ENCODE measurements around the gene AKR1C2.
"Not testable (repeated sequence)": the region's sequence is repeated elsewhere in the genome, so short reads cannot be mapped to it uniquely, and the experiment has no call there.

Gene AKR1C2

GRCh38 chr10:5035356-5035755 lies 31.7 kb upstream of the AKR1C2 start:
- DNase-seq = no peak
- no peak for TF ChIP-seq POLR2A (IDR thresholded peaks at IDR 0.05; ENCODE audit: low read length)
- no peak for TF ChIP-seq GATA1 (IDR thresholded peaks at IDR 0.05; ENCODE audit: low read depth, low read length)

- TF ChIP-seq POLR2A (IDR thresholded peaks at IDR 0.05; ENCODE audit: low read length) (no peak), GATA1 (IDR thresholded peaks at IDR 0.05; ENCODE audit: low read depth, low read length) (no peak)
- DNase-seq = no peak
These were observed 30.9 kb upstream of the AKR1C2 start for GRCh38 chr10:5034588-5034987.

GRCh38 chr10:5033061-5033778 lies 29.6 kb upstream of the AKR1C2 start:
- no peak for DNase-seq
- TF ChIP-seq GATA1 (IDR thresholded peaks at IDR 0.05; ENCODE audit: low read depth, low read length) (no peak), POLR2A (IDR thresholded peaks at IDR 0.05; ENCODE audit: low read length) (no peak)

- not testable (repeated sequence) for DNase-seq
These were observed 28.8 kb upstream of the AKR1C2 start for GRCh38 chr10:5032444-5032843.

GRCh38 chr10:5031588-5031987 lies 27.9 kb upstream of the AKR1C2 start:
- DNase-seq = peak in 1 of 2 experiments; percentile 33

- TF ChIP-seq GATA1 (IDR thresholded peaks at IDR 0.05; ENCODE audit: low read depth, low read length) (no peak), POLR2A (IDR thresholded peaks at IDR 0.05; ENCODE audit: low read length) (no peak)
- DNase-seq = no peak
These were observed 27.3 kb upstream of the AKR1C2 start for GRCh38 chr10:5030989-5031388.

- not testable (repeated sequence) for DNase-seq
These were observed 21.8 kb upstream of the AKR1C2 start for GRCh38 chr10:5025461-5025881.

GRCh38 chr10:5023177-5023805 lies 19.6 kb upstream of the AKR1C2 start:
- DNase-seq = no peak
- TF ChIP-seq POLR2A (IDR thresholded peaks at IDR 0.05; ENCODE audit: low read length) (no peak), GATA1 (IDR thresholded peaks at IDR 0.05; ENCODE audit: low read depth, low read length) (no peak)

- peak in 1 of 2 experiments; percentile 16 for DNase-seq
These were observed 18.1 kb upstream of the AKR1C2 start for GRCh38 chr10:5021624-5022290.

GRCh38 chr10:5019770-5020612 lies 16.3 kb upstream of the AKR1C2 start:
- peak; percentile 84 to 91 for DNase-seq

GRCh38 chr10:5018671-5019277 lies 15.1 kb upstream of the AKR1C2 start:
- DNase-seq = peak; percentile 16 to 44

GRCh38 chr10:5018134-5018533 lies 14.5 kb upstream of the AKR1C2 start:
- TF ChIP-seq POLR2A (IDR thresholded peaks at IDR 0.05; ENCODE audit: low read length) = no peak
- TF ChIP-seq GATA1 (IDR thresholded peaks at IDR 0.05; ENCODE audit: low read depth, low read length) = no peak

GRCh38 chr10:5014936-5015335 lies 11.3 kb upstream of the AKR1C2 start:
- peak; percentile 60 to 64 for DNase-seq
- TF ChIP-seq GATA1 (IDR thresholded peaks at IDR 0.05; ENCODE audit: low read depth, low read length) (no peak), POLR2A (IDR thresholded peaks at IDR 0.05; ENCODE audit: low read length) (no peak)

More at GRCh38 chr10:5018134-5018533, 14.5 kb upstream of the AKR1C2 start:
- no peak for DNase-seq

GRCh38 chr10:5014200-5014910 lies 10.7 kb upstream of the AKR1C2 start:
- not testable (repeated sequence) for DNase-seq

All from erythroblast (primary cell).